ENCODE data around the gene ATP2A2. TPM values are rescaled to one million over a fixed set of nuclear protein-coding genes. Genes with fewer than 3 reads are reported as not detected.

The ATP2A2 gene
- total and polyA plus RNA-seq, 2 of the 4 experiments (the other 2 are of a cell fraction) = 166 to 225 TPM

- H3K36me3 ChIP-seq (ENCODE audit: control insufficient read depth, insufficient read depth, low read length) = 0 out of 2 replicates have a peak, but pooled peaks cover 3% of the 10 kb centered on the region
- H2BK120ac ChIP-seq (ENCODE audit: low read depth, low read length) = no peak overlapping the region
- TF ChIP-seq, protein P1, sequence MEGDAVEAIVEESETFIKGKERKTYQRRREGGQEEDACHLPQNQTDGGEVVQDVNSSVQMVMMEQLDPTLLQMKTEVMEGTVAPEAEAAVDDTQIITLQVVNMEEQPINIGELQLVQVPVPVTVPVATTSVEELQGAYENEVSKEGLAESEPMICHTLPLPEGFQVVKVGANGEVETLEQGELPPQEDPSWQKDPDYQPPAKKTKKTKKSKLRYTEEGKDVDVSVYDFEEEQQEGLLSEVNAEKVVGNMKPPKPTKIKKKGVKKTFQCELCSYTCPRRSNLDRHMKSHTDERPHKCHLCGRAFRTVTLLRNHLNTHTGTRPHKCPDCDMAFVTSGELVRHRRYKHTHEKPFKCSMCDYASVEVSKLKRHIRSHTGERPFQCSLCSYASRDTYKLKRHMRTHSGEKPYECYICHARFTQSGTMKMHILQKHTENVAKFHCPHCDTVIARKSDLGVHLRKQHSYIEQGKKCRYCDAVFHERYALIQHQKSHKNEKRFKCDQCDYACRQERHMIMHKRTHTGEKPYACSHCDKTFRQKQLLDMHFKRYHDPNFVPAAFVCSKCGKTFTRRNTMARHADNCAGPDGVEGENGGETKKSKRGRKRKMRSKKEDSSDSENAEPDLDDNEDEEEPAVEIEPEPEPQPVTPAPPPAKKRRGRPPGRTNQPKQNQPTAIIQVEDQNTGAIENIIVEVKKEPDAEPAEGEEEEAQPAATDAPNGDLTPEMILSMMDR (conservative IDR thresholded peaks at IDR 0.05; ENCODE audit: low read depth, low read length) = peak; percentile 26; the same call in 1 of the 2 replicates
- TF ChIP-seq SMC3 (IDR thresholded peaks at IDR 0.05; ENCODE audit: low read depth, low read length) (0 out of 2 replicates have a peak, but pooled peaks have one; percentile 6), MXI1 (IDR thresholded peaks at IDR 0.05; ENCODE audit: borderline replicate concordance, low read depth, low read length) (no peak)
- H4K8ac ChIP-seq (ENCODE audit: low read depth in 2 of 2, low read length in 2 of 2) = no peak overlapping the region
- dilution Hi-C loops (cut with HindIII; ENCODE audit: low sequenced_read_pairs, unreplicated experiment) = no loop called here
- intact Hi-C loops (cut with micrococcal nuclease) = no loop called here
- H2AK5ac ChIP-seq (ENCODE audit: low read depth, low read length) = peak overlapping the region; percentile 15; the same call in 1 of the 2 replicates
- peaks cover 26% of the 10 kb centered on the region for H3K9me1 ChIP-seq (ENCODE audit: insufficient read depth, low read length)
- H3K27me3 ChIP-seq (ENCODE audit: control insufficient read depth, insufficient read depth, low read length) = no peaks in the 10 kb centered on the region
- ChIA-PET CTCF (interaction anchor here (0.5 kb wide), 1 partner anchor 21 kb away, joined by 3 read pairs; no protein-coding TSS in a partner anchor), POLR2A (ENCODE audit: unreplicated experiment) (no interaction called here)
- no peak overlapping the region for H3K18ac ChIP-seq (ENCODE audit: low read depth, low read length)
- H4K5ac ChIP-seq (ENCODE audit: low read depth, low read length) = no peak overlapping the region
- H3K4me3 ChIP-seq (ENCODE audit: insufficient read depth, low read depth, low read length) = no peak overlapping the region
- H3K27ac ChIP-seq (ENCODE audit: insufficient read depth, low read length) = no peak overlapping the region
- no peaks in the 10 kb centered on the region for H3K9me3 ChIP-seq (ENCODE audit: control insufficient read depth, insufficient read depth, low read length)
- H2BK5ac ChIP-seq (ENCODE audit: low read depth, low read length, poor library complexity, severe bottlenecking) = no peak overlapping the region
- 0 out of 4 replicates have a peak, but pooled peaks cover 0 to 4% of the 10 kb centered on the region in 2 experiments for H3K79me1 ChIP-seq (ENCODE audit: low read depth in 1 of 2, low read length in 2 of 2)
- H2BK15ac ChIP-seq (ENCODE audit: low read depth, low read length) = no peak overlapping the region
- no peaks in the 10 kb centered on the region for H4K20me1 ChIP-seq (ENCODE audit: insufficient read depth, low read length)
- H3K56ac ChIP-seq (ENCODE audit: extremely low read depth, insufficient read depth, low read length) = no peak overlapping the region
- ATAC-seq (ENCODE audit: low read depth) = no peak
- WGBS, 2 experiments (ENCODE audit: extremely low coverage in 2 of 2, insufficient read length in 1 of 2) = no CpG with 5 or more reads among the region's 3 CpGs
- no peak overlapping the region for H3K4ac ChIP-seq (ENCODE audit: low read depth, low read length)
- H2AFZ ChIP-seq (replicated peaks; ENCODE audit: low read length, poor library complexity) = no peak overlapping the region
- no peak overlapping the region for H3K14ac ChIP-seq (replicated peaks; ENCODE audit: low read depth, low read length)
- peaks cover 27% of the 10 kb centered on the region; the same call in 1 of the 2 replicates for H3K4me1 ChIP-seq (ENCODE audit: control insufficient read depth, insufficient read depth, low read length)
- no peak overlapping the region for H2BK20ac ChIP-seq (ENCODE audit: low read depth, low read length)
- no peak overlapping the region for H2AK9ac ChIP-seq (replicated peaks; ENCODE audit: low read depth, low read length, poor library complexity)
- no peak overlapping the region for H3K23ac ChIP-seq (ENCODE audit: low read depth, low read length)
- H3K4me2 ChIP-seq (ENCODE audit: low read depth, low read length) = no peak overlapping the region
- H3K9ac ChIP-seq (ENCODE audit: low read depth, low read length) = no peak overlapping the region
- no TSS peak for BruUV-seq (replicated peaks)
- no peak for DNase-seq
- H4K91ac ChIP-seq (ENCODE audit: insufficient read depth, low read depth, low read length) = no peak overlapping the region
- in situ Hi-C loops (cut with MboI; ENCODE audit: low sequenced_read_pairs) = no loop called here
Observed at GRCh38 chr12:110245369-110245772, 35.7 kb upstream of the ATP2A2 start.
